Activated CD8-positive, alpha-beta memory T cell treated with anti-CD3 and anti-CD28 coated beads for 36 hours (primary cell): ENCODE results near the gene APOBEC3F. TPM values are rescaled to one million over a fixed set of nuclear protein-coding genes. Genes with fewer than 3 reads are reported as not detected.
"Not testable (repeated sequence)": the region's sequence is repeated elsewhere in the genome, so short reads cannot be mapped to it uniquely, and the experiment has no call there.

Experiments
- CTCF ChIA-PET: fragments of 350-600 bp; sonication (Branson Sonifier 250); formaldehyde crosslinking; loops from one replicate; lab custom pipeline; 2021; ENCODE audit warnings: antibody characterized with exemption; lab: Charles Lee
- POLR2A ChIA-PET: fragments of 350-600 bp; sonication (Branson Sonifier 250); formaldehyde crosslinking; loops from one replicate; lab custom pipeline; 2021; ENCODE audit warnings: antibody characterized with exemption; lab: Charles Lee
- total RNA-seq, 2 experiments: library from RNA; stranded (reverse); gene quantifications; one replicate each; pipeline ENCODE4 v1.2.3, GENCODE V29; 2021

Gene APOBEC3F
- total RNA-seq = 10 to 100 TPM; 28.6 to 30.0 TPM

DNA sequence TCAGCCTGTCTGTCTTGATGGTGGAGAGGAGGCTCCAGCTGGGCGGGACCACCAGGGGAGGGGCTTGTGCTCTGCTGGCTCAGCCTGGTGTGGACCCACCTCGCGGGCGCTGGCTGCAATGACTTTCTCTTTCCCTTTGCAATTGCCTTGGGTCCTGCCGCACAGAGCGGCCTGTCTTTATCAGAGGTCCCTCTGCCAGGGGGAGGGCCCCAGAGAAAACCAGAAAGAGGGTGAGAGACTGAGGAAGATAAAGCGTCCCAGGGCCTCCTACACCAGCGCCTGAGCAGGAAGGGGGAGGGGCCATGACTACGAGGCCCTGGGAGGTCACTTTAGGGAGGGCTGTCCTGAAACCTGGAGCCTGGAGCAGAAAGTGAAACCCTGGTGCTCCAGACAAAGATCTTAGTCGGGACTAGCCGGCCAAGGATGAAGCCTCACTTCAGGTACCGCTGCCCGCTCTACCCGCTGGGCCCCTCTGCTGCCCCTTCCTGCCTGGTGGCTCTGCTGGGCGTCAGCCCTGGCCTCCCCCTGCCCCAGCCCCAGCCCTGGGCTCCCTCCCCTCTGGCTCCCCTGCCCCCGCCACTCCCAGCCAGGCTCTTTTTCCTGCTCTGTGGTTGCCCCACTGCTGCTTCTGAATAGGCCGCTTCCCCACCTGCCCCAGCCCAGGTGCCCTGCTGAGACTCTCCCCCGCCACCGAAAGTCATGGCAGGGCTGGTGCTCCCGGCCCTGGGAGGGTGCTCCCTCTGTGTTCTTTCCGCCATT is at the start of gene APOBEC3F:
Gene APOBEC3F, plus strand, starts transcription at position 327 of the 759 bp plus-strand sequence. Its CDS starts 97 bp downstream, at position 424.
- CTCF ChIA-PET, POLR2A ChIA-PET: not testable (repeated sequence)

- POLR2A ChIA-PET, CTCF ChIA-PET: not testable (repeated sequence)
These were observed 47.7 kb upstream of the APOBEC3F start for GRCh38 chr22:38992871-38993371.

DNA sequence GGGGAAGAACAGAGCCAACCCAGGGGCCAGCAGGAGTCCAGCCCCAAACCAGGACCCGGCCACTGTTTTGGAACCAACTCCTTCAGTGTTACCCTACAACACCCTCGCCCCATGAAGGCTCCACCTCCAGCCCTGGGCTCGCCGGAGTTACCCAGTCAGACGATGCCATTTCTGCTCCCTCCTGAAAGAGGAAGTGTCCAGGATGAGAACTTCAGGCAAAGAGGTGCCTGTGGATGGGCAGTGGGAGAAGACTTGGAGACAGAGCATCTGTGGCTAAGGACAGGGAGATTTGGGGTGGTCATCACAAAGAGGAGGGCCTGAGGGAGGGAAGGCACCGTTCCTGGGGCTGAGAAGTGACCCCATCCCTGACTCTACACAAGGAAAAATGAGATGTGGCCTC is 44.6 kb upstream of the APOBEC3F start:
- ChIA-PET POLR2A (no interaction called here), CTCF (interaction anchor here (0.9 kb wide), 1 partner anchor 11 kb away, joined by 3 read pairs; no protein-coding TSS in a partner anchor)

DNA sequence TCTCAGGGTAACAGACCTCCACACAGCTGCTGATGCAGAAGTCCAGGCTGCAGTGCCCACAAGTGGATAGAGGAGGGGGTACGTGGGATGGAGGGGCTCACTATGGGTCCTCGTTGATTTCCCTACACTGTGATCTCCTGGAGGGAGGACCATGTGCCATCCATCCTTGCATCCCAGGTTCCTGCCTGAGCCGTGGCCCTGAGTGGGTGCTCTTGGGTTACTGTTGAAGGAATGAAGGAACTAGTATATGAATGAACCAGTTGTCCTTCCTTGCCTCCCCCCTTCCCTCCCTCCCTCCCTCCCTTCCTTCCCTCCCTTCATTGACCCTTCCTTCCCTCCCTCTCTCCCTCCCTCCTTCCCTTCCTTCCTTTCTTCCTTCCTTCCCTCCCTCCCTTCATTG is 43.1 kb upstream of the APOBEC3F start:
- POLR2A ChIA-PET = no interaction called here

DNA sequence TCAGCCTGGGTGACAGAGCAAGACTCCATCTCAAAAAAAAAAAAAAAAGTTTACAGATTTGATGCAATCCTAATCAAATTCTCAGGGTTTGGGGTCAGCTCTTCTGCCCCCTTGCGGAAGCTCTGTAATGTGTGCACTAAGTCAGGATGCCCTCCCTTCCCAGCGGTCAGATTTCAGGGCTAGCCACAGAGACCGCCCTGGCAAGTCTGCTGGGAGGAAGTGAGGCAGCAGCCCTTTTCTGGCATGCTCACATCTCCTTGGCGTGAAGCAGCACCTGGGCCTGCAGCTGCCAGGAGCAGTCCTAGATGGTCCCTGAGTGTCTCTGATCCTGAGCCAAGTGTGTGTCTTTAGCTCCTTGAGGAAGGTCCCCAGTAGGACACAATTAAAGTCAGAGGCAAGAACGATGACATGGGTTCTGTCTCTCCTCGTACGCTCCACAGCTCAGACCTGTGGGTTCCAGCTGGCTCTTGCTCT is 37.5 kb upstream of the APOBEC3F start:
- CTCF ChIA-PET = interaction anchor here (0.6 to 3.4 kb wide), 31 partner anchors 10 to 251 kb away, joined by 3 to 48 read pairs (median 4); partner anchors contain the start of genes APOBEC3B, APOBEC3D and CBX6
- POLR2A ChIA-PET = interaction anchor here (0.6 kb wide), 1 partner anchor 132 kb away, joined by 3 read pairs; no protein-coding TSS in a partner anchor

More for the DNA sequence above, 43.1 kb upstream of the APOBEC3F start:
- CTCF ChIA-PET = interaction anchor here (0.7 to 1.0 kb wide), 3 partner anchors 24 to 229 kb away, joined by 3 read pairs; no protein-coding TSS in a partner anchor

DNA sequence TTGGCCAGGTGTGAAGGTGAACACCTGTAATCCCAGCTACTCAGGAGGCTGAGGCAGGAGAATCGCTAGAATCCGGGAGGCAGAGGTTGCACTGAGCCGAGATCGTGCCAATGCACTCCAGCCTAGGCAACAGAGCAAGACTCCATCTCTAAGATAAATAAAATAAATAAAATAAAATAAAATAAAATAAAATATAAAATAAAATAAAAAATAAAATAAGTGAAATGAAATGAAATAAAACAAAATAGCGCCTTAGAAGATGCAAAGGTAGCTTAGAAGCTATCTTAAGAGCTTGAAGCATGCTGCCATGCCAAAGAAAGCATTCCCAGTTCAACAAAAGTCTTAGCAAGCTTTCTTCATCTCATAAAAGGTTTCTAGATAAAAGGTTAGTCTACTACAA is 33.5 kb upstream of the APOBEC3F start:
- ChIA-PET POLR2A (no interaction called here), CTCF (interaction anchor here (1.5 kb wide), 1 partner anchor 91 kb away, joined by 4 read pairs; no protein-coding TSS in a partner anchor)

GRCh38 chr22:39008271-39008850 is 32.3 kb upstream of the APOBEC3F start:
- POLR2A ChIA-PET = not testable (repeated sequence)
- CTCF ChIA-PET = interaction anchor here (1.5 kb wide), 1 partner anchor 90 kb away, joined by 4 read pairs; no protein-coding TSS in a partner anchor

DNA sequence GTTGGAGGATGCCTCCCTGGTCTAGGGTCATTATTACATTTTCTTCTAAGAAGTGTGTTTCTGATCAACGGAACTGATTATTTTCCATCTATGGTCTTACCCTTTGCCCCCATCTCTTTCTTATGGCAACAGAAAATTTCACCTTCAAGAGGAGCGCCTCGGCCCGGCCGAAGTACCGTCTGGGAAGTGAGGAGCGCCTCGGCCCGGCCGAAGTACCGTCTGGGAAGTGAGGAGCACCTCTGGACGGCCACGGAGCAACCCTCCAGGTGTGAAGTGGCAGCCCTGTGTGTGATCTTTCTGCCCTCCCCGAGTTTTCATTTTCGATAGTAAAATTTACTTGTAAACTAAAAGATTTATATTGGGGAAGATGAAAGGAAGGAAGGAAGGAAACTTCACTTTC is 29.7 kb upstream of the APOBEC3F start:
- ChIA-PET CTCF (no interaction called here), POLR2A (no interaction called here)

DNA sequence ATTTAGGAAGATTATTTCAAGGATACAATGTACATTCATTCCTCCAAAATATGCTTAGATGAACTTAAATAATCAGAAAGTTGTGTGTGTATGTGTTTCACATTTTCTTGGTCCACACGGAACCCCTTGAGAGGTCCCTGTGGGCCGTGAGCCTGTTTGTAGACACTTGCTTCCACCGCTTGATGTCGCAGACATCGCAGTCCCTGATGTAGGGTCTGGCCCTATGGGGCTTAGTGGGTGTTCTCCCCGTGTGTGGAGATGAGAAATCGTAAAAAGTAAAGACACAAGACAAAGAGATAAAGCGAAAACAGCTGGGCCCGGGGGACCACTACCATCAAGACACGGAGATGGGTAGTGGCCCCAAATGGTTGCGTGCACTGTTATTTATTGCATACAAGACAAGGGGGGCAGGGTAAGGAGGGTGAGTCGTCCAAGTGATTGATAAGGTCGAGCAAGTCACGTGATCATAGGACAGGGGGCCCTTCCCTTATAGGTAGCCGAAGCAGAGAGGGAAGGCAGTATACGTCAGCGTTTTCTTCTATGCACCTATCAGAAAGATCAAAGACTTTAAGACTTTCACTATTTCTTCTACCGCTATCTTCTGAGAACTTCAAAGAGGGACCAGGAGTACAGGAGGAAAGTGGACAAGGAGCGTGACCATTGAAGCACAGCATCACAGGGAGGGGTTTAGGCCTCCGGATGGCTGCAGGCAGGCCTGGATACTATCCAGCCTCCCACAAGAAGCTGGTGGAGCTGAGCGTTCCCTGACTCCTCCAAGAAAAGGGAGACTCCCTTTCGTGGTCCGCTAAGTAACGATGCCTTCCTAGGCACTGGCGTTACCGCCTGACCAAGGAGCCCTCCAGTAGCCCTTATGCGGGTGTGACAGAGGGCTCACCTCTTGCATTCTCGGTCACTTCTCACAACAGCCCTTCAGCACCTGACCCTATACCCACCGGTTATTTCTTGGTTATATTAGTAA is 27.8 kb upstream of the APOBEC3F start:
- ChIA-PET CTCF (interaction anchor here (0.8 to 2.6 kb wide), 4 partner anchors 9 to 143 kb away, joined by 3 to 7 read pairs (median 4); no protein-coding TSS in a partner anchor), POLR2A (interaction anchor here (1.1 kb wide), 1 partner anchor 105 kb away, joined by 3 read pairs; no protein-coding TSS in a partner anchor)

DNA sequence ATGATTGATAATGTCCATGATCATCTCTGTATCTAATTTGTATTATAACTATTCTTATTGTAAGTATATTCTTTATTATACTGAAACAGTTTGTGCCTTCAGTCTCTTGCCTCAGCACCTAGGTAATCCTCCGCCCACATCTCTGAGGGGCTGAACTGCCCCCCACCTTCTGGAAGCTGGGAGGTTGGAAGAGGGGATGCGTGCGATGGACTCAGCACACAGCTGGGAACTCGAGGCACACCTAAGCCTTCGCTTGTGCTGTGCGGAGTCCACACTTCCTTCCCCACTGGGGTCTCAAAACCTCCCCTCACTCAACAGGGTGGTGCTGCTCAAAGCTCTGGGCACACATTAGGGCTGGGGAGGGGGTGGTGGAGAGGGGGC is 27.1 kb upstream of the APOBEC3F start:
- ChIA-PET CTCF (interaction anchor here (0.8 to 2.6 kb wide), 4 partner anchors 10 to 144 kb away, joined by 3 to 7 read pairs (median 4); no protein-coding TSS in a partner anchor), POLR2A (interaction anchor here (1.1 kb wide), 1 partner anchor 105 kb away, joined by 3 read pairs; no protein-coding TSS in a partner anchor)

DNA sequence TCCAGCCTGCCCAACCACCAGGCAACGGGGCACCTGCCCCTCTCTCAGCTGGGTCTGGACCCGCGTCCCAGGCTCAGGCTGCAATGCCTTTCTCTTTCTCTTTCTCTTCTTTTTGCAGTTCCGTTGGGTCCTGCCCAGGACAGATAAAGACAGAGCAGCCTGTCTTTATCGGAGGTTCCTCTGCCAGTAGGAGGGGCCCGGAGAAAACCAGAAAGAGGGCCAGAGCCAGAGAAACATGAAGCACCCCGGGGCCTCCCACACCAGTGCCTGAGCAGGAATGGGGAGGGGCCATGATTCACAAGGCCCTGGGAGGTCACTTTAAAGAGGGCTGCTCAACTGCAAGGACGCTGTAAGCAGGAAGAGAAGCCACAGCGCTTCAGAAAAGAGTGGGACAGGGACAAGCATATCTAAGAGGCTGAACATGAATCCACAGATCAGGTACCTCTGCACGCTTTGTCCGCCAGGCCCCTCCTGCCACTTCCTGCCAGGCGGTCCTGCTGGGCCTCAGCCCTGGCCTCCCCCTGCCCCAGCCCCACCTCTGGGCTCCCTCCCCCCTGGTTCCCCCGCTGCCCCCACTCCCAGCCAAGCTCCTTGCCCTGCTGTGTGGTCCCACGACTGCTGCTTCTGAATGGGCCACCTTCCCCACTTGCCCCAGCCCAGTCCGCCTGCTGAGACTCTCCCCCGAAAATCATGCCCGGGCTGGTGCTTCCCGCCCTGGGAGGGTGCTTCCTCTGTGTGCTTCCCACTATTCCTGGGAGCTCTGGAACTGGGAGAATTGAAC is 26.5 kb upstream of the APOBEC3F start, which contains the start of gene APOBEC3C:
Gene APOBEC3C, plus strand, starts transcription at position 316 of the 781 bp plus-strand sequence. Its CDS starts 106 bp downstream, at position 422.
- CTCF ChIA-PET = interaction anchor here (1.3 to 2.6 kb wide), 4 partner anchors 33 to 145 kb away, joined by 3 to 7 read pairs (median 4); no protein-coding TSS in a partner anchor
- POLR2A ChIA-PET = interaction anchor here (0.5 to 1.1 kb wide), 3 partner anchors 78 to 256 kb away, joined by 3 to 8 read pairs (median 5); no protein-coding TSS in a partner anchor

- POLR2A ChIA-PET = interaction anchor here (0.7 kb wide), 1 partner anchor 78 kb away, joined by 5 read pairs; no protein-coding TSS in a partner anchor
- CTCF ChIA-PET = interaction anchor here (1.3 to 2.6 kb wide), 3 partner anchors 84 to 146 kb away, joined by 4 to 7 read pairs (median 4); no protein-coding TSS in a partner anchor
These were observed 25.9 kb upstream of the APOBEC3F start for GRCh38 chr22:39014723-39015121.

GRCh38 chr22:39016592-39016991 is 24.1 kb upstream of the APOBEC3F start:
- ChIA-PET CTCF (no interaction called here), POLR2A (no interaction called here)

DNA sequence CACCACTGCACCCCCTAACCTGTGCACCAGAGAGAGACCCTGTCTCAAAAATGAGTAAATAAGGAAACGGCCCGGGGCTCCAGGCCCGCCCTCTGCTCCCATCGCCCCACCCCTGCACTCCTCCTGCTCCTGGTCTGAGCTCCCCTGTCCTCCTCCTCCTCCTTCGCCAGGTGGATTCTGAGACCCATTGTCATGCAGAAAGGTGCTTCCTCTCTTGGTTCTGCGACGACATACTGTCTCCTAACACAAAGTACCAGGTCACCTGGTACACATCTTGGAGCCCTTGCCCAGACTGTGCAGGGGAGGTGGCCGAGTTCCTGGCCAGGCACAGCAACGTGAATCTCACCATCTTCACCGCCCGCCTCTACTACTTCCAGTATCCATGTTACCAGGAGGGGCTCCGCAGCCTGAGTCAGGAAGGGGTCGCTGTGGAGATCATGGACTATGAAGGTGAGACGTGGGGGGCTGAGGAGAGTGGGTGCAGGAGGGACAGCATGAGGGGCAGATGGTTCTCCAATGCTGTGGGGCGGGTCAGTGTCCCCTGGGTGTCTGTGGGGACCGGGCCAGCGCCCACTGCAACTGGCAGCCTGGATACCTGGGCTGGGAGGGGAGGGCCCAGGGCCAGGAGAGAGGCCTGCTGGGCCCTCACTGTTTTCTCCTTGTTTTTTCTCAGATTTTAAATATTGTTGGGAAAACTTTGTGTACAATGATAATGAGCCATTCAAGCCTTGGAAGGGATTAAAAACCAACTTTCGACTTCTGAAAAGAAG is 22.9 kb upstream of the APOBEC3F start:
- POLR2A ChIA-PET = no interaction called here
- CTCF ChIA-PET = no interaction called here

DNA sequence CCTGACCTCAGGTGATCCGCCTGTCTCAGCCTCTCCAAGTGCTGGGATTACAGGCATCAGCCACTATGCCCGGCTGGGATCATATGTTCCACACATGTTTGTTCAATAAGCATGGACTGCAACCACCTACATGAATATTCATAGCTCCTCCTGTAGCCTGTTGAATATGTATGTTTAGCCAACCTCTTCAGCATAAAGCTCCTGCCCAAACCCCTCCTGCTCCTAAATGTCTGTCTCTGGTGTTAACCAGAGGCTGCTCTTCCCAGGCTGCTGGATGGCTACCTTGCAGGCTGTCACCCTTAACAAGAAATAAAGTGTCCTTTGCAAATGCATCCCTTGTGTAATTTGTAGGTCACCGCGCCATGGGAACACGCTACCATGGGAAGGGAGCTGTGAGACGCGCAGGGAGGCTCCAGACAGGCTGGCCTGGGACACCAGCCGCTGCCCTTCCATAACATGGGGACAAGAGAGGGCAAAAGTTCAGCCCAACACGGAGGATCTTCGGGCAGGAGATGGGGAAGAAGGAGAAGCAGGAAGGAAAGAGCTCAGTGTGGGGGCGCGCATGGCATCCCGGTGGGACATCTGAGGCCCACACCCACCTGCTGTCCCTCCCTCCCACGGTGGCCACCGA is 20.5 kb upstream of the APOBEC3F start:
- POLR2A ChIA-PET = not testable (repeated sequence)
- CTCF ChIA-PET = interaction anchor here (1.4 kb wide), 1 partner anchor 17 kb away, joined by 6 read pairs; no protein-coding TSS in a partner anchor
